ENCODE measurements around the gene COASY. TPM values are rescaled to one million over a fixed set of nuclear protein-coding genes. Genes with fewer than 3 reads are reported as not detected.

COASY gene
- total and polyA plus RNA-seq, 2 experiments from 2014 or later, result 60.1 to 72.1 TPM

- TF ChIP-seq, protein P1, sequence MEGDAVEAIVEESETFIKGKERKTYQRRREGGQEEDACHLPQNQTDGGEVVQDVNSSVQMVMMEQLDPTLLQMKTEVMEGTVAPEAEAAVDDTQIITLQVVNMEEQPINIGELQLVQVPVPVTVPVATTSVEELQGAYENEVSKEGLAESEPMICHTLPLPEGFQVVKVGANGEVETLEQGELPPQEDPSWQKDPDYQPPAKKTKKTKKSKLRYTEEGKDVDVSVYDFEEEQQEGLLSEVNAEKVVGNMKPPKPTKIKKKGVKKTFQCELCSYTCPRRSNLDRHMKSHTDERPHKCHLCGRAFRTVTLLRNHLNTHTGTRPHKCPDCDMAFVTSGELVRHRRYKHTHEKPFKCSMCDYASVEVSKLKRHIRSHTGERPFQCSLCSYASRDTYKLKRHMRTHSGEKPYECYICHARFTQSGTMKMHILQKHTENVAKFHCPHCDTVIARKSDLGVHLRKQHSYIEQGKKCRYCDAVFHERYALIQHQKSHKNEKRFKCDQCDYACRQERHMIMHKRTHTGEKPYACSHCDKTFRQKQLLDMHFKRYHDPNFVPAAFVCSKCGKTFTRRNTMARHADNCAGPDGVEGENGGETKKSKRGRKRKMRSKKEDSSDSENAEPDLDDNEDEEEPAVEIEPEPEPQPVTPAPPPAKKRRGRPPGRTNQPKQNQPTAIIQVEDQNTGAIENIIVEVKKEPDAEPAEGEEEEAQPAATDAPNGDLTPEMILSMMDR (conservative IDR thresholded peaks at IDR 0.05; ENCODE audit: low read depth in 2 of 2), result no peak
- TF ChIP-seq EZH2 (IDR thresholded peaks at IDR 0.05; ENCODE audit: low read depth, unreplicated experiment), result no peak
- no peak for TF ChIP-seq CREB1 (CRISPR knock-in tag; IDR thresholded peaks at IDR 0.05; ENCODE audit: low read depth)
- TF ChIP-seq STAT1 (IDR thresholded peaks at IDR 0.05; ENCODE audit: unreplicated experiment), result no peak
- TF ChIP-seq NANOG (IDR thresholded peaks at IDR 0.05; ENCODE audit: borderline replicate concordance), result no peak
- TF ChIP-seq ETS1 (IDR thresholded peaks at IDR 0.05), result no peak
- no peak for TF ChIP-seq ZNF331 (CRISPR knock-in tag; IDR thresholded peaks at IDR 0.05; ENCODE audit: low read depth)
Measured at GRCh38 chr17:42591411-42591810, 29.5 kb downstream of the COASY start (continued).

DNA sequence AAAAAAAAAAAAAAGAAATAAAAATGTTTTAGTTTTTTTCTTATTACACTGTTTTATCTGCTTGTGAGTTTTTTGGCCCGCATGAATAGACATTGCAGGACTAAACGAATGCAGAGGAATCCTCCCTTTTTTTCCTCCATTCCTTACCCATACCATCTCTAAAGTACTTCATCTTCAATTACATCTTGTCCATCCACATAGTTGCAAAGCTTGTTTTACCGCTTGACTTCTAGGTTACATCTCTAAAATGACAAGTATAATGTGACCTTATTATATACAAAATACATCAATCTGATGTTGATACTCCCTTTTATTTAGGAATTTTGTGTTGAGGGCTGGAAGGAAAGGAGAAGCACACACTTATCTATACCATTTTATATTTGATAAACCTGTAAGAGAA lies 34.4 kb downstream of the COASY start:
- peaks cover 4% of the 10 kb centered on the region; the same call in 1 of the 3 replicates for H3K36me3 Mint-ChIP-seq (ENCODE audit: low read depth)
- H3K4me1 Mint-ChIP-seq, result no peaks in the 10 kb centered on the region
- Histone ChIP-seq H3K4me1 (ENCODE audit: insufficient read depth) (no peaks in the 10 kb centered on the region), H3K36me3 (ENCODE audit: insufficient read depth) (no peaks in the 10 kb centered on the region), H3K27ac (ENCODE audit: low read depth) (no peak overlapping the region), H3K79me2 (replicated peaks; ENCODE audit: insufficient read depth) (peaks cover 25% of the 10 kb centered on the region), H3F3A (replicated peaks; ENCODE audit: low read depth) (no peaks in the 10 kb centered on the region; the same call in 1 of the 2 replicates), H3K9me2 (ENCODE audit: insufficient read depth) (no peaks in the 10 kb centered on the region), H2AFZ (no peak overlapping the region), H4K20me1 (replicated peaks; ENCODE audit: insufficient read depth) (peaks cover 8% of the 10 kb centered on the region; the same call in 1 of the 2 replicates), H3K4me3 (no peak overlapping the region), H3K4me2 (no peak overlapping the region), H3K27me3 (ENCODE audit: insufficient read depth) (no peaks in the 10 kb centered on the region)
- no peak for ATAC-seq
- no peak overlapping the region for H3K27ac Mint-ChIP-seq
- no peak for DNase-seq (ENCODE audit: low spot score)
- H3K9me3 Mint-ChIP-seq, result no peaks in the 10 kb centered on the region
- H3K27me3 Mint-ChIP-seq (ENCODE audit: insufficient read depth, low read depth, poor library complexity), result peaks cover 3% of the 10 kb centered on the region
- no peak overlapping the region for H3K4me3 Mint-ChIP-seq
- TF ChIP-seq ZNF114 (CRISPR knock-in tag; IDR thresholded peaks at IDR 0.05) (no peak), ZNF331 (CRISPR knock-in tag; IDR thresholded peaks at IDR 0.05; ENCODE audit: low read depth) (no peak), EZH2 (IDR thresholded peaks at IDR 0.05; ENCODE audit: low read depth, unreplicated experiment) (no peak), EZH2phosphoT487 (IDR thresholded peaks at IDR 0.05; ENCODE audit: unreplicated experiment) (no peak), REST (IDR thresholded peaks at IDR 0.05; ENCODE audit: unreplicated experiment) (no peak), CREB1 (CRISPR knock-in tag; IDR thresholded peaks at IDR 0.05; ENCODE audit: low read depth) (no peak), POLR2AphosphoS5 (IDR thresholded peaks at IDR 0.05; ENCODE audit: low read depth) (no peak)
- TF ChIP-seq, protein P1 (conservative IDR thresholded peaks at IDR 0.05; ENCODE audit: low read depth in 2 of 2), result no peak

All from GM23338 (cell line).